Measurements from ENCODE around the gene LCE2D.
"Not testable (repeated sequence)": the region's sequence is repeated elsewhere in the genome, so short reads cannot be mapped to it uniquely, and the experiment has no call there.

LCE2D gene, protein sequence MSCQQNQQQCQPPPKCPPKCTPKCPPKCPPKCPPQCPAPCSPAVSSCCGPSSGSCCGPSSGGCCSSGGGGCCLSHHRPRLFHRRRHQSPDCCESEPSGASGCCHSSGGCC

DNA sequence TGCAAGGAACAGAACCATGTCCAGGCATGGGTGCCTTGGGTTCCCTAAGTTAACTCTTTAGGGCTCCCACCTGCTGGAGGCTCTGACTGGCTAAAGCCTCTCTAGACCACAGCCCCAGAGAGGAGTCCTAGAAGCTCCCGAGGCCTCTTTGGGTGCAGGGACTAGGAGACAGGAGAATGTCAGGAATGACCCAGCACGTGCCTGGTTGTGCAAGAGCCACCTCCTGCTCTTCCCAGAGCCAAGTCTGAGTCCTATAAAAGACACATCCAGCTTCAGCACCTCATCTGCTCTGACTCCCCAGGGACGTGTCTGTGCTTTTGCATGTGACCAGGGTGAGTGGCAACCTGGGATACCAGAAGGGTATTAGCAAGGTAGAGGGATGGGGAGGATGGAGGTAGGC, at the start of gene LCE2D:
TSS of gene LCE2D (plus strand) at position 283 of the 400 bp plus-strand sequence. CDS start 726 bp downstream, outside the sequence.
- DNase-seq = no peak

GRCh38 chr1:152613511-152613910, 49.7 kb upstream of the LCE2D start, which contains the start of gene LCE3B:
LCE3B (plus strand) TSS chr1:152613811; CDS start chr1:152613811, 0 bp downstream.
- DNase-seq = no peak

DNA sequence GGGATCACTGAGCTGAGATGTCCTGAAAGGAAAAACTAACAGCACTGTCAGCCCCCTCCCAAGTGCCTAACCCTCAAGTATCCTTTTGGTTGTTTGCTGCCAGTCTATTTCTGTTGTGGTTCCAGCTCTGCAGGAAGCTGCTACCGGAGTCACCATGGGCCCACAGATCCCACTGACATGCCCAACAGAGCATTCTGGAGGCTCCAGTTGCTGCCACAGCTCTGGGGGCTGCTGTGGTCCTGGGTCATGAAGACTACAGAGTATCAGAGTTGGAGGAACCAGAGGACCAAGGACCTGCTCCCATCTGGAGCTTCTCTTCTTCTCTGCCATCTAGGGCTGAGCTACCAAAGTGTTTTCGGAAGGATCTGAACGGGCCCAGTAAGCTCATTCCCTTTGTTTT, 41.2 kb upstream of the LCE2D start:
- DNase-seq = no peak

DNA sequence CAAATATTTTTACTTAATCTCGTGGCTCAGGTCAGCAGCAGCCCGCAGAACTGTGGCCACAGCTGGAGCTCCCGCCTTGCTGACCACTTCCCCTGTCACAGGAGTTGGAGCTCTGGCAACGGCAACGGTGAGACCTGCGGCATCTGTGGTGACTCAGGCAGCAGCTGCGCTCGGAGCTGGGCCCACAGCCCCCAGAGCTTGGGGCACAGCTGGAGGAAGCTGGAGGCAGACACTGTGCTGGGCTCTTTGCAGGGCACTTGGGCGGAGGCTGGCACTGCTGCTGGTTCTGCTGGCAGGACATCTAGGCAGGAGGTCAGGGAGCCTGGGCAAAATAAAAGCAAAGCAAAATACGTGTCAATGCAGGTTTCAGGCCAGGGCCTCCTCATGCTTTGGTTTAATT, 40.4 kb upstream of the LCE2D start, which contains the start of gene LCE3A:
TSS of gene LCE3A (minus strand) at position 301 of the 400 bp plus-strand sequence. CDS start at position 301, 0 bp downstream.
- DNase-seq = no peak

DNA sequence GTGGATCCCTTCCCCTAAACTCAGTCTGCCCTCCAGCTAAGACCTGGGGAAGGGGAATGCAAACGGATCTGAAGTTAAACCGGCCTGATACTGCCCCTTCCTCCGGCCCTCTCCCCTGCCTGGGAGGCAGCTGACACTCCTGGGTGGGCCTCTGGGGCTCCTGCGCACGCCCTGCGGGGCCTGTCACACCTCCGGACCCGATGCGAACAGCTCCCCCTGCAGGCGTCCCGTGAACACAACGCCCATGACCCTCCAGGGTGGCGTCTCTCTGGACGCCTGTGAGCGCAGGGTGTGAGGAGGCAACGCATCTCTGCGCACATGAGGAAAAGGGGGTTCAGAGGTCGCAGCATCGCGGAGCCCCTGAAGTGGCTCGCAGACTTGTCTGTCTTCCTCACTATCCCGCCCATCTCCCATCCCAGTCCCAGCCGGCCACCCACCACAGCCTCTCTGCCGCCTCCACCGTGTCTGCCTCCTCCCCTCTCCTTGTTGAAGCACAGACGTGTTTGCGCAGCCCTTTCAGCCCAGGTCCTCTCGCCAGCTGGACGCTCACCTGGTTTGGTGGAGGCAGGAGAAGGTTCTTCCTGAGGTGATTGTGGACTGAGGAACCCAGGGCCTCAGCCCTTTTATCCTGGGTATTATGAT, 39.9 kb upstream of the LCE2D start:
- peak; percentile 9 for DNase-seq

GRCh38 chr1:152626744-152627143, 36.4 kb upstream of the LCE2D start:
- DNase-seq = no peak

DNA sequence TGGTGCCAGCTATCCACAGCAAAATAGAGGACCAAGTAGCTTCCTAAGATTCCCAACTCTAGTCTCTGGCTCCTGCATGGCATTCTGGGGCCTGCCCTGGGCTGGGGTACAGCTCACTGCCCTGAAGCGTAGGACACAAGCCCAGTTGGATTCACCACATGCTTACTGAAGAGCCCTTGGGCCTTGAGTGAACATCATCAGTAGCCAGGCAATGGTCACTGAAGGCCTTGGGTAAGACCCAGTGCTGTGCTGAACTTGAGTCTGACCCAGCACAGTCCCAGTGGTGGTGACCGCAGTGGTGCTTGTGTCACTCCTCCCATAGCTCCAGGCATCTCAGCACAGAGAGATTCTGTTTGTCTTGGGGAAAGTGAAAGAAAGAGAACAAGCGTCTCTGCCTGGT, 32.6 kb upstream of the LCE2D start:
- no peak for DNase-seq

GRCh38 chr1:152640351-152640750, 22.8 kb upstream of the LCE2D start:
- DNase-seq = no peak

DNA sequence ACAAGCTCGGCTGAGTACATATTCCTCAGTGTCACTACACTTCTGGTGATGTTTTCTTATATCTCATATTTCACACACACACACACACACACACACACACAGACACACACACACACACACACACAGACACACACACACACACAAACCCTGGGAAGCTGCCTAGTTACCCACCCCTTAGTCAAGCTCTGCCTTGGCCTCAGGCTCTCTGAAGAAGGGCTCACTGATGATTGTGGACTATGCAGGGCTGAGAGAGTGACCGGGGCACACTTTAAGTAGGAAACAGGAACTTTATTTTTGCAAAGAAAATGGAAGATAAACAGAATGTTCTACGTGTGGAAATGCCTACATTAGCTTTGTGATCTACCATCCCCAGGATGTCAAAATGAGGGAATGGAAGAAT, 19.2 kb upstream of the LCE2D start:
- no peak for DNase-seq

GRCh38 chr1:152645146-152645545, 18.0 kb upstream of the LCE2D start:
- no peak for DNase-seq

- DNase-seq = no peak
Observed at GRCh38 chr1:152646656-152647055, 16.5 kb upstream of the LCE2D start.

- peak; percentile 59 for DNase-seq
Observed at GRCh38 chr1:152654110-152654509, 9.1 kb upstream of the LCE2D start.

GRCh38 chr1:152656459-152656858, 6.7 kb upstream of the LCE2D start:
- DNase-seq = no peak

DNA sequence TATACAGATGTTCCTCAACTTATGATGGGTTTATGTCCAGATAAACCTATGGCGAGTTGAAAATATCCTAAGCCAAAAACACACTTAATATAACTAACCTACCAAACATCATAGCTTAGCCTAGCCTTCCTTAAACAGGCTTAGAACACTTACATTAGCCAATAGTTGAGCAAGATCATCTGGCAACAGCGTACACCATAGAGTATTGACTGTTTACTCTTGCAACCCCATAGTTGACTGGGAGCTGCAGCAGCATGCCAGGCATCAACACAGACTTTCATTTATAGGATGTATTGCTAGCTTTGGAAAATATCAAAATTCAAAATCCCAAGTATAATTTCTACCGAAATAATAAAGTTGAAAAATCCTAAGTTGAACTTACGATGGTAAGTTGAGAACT, 5.5 kb upstream of the LCE2D start:
- no peak for DNase-seq

- DNase-seq = no peak
Observed at GRCh38 chr1:152658649-152659048, 4.5 kb upstream of the LCE2D start.

DNA sequence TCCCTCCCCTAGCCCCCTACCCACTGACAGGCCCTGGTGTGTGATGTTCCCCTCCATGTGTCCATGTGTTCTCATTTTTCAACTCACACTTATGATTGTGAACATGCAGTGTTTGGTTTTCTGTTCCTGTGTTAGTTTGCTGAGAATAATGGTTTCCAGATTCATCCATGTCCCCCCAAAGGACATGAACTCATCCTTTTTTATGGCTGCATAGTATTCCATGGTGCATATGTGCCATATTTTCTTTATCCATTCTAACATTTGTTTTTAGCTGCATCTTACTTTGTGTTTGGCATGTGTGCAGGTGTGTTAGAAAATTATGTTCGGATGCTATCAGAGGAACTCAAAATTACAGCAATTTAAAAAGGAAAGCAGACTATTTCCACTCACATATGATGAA, 3.0 kb downstream of the LCE2D start:
- not testable (repeated sequence) for DNase-seq

DNA sequence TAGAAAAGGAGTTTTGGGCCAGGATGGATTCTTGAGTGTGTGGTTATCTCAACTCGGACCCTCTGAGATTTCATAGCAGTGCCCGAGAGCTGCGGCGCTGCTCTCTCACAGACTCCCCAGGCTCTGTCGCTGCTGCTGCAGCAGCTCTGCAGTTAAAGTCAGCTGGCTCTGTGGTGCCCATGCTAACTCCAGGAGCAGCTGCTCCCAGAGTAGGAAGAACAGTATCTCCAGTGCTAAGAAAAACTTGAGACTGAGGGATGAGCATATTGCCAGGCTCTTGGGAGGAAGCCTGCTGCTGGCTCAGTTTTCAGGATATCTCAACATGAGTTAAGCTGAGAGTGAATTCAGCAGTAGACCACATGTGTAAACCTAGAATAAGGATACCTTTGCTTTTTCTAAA, 4.5 kb downstream of the LCE2D start:
- no peak for DNase-seq

DNA sequence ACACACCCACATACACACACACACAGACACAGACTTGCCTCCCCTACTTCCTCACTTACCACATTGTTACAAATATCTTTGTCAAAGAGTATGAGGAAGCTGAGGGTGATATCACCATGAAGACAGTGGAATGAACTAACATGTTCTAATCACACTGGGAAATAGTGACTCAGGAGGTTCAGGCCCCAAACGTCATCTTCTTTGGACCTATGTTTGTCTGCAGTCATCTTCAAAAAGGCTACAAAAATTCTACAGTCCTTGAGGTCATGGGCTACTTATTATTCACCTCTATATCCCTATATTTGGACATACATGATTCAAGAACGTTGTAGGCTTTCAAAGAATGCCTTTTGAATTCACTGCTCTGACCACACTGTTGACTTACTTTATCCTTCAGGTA, 9.8 kb downstream of the LCE2D start:
- no peak for DNase-seq

- not testable (repeated sequence) for DNase-seq
Observed at GRCh38 chr1:152674983-152675382, 11.8 kb downstream of the LCE2D start, which contains the start of gene LCE2C. LCE2C (plus strand) TSS chr1:152675279; CDS start chr1:152676016, 737 bp downstream.

- DNase-seq = no peak
Observed at GRCh38 chr1:152679459-152679858, 16.3 kb downstream of the LCE2D start.

DNA sequence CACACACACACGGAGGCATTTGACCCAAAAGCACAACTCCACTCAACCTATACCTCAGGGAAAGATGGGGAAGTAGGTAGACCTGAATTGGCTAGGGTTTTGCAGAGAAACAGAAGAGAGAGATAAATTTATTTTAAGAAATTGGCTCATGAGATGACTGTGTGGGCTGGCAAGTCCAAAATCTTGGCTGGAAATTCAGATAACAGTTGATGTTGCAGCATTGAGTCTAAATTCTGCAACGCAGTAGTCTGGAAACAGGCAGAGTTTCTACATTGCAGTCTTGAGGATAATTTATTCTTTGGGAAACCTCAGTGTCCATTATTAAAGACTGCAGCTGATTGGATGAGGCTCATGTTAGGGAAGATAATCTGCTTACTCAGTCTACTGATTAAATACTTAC, 18.4 kb downstream of the LCE2D start:
- no peak for DNase-seq

GRCh38 chr1:152683846-152684245, 20.7 kb downstream of the LCE2D start:
- DNase-seq = no peak

DNA sequence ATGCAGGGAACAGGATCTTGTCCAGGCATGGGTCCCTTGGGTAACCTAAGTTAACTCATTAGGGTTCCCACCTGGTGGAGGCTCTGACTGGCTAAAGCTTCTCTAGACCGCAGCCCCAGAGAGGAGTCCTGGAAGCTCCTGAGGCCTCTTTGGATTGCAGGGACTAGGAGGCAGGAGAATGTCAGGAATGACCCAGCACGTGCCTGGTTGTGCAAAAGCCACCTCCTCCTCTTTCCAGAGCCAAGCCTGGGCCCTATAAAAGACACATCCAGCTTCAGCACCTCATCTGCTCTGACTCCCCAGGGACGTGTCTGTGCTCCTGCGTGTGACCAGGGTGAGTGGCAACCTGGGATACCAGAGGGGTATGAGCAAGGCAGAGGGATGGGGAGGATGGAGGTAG, 22.6 kb downstream of the LCE2D start, which contains the start of gene LCE2B:
TSS of gene LCE2B (plus strand) at position 301 of the 400 bp plus-strand sequence. CDS start 721 bp downstream, outside the sequence.
- DNase-seq = not testable (repeated sequence)
